Measurements from ENCODE around the gene RMRP.

GRCh38 chr9:35618325-35618727 is 39.5 kb downstream of the RMRP start, which contains the start of gene CD72:
- TF ChIP-seq EZH2 (IDR thresholded peaks at IDR 0.05; ENCODE audit: borderline replicate concordance, low read length) (no peak), CTCF (IDR thresholded peaks at IDR 0.05; ENCODE audit: low read length) (no peak)

Measured in OCI-LY1 (cell line).